Naive thymus-derived CD8-positive, alpha-beta T cell (primary cell): ENCODE results near the gene PPP1R14C. TPM values are rescaled to one million over a fixed set of nuclear protein-coding genes. Genes with fewer than 3 reads are reported as not detected.

Experiments used
- ATAC-seq, 2 donors: fragments of 150-1000 bp; cut with Tn5 transposase in 1 of 2; sonication (Bioruptor Pico), chemical (Tn5 transposase) in 1 of 2; 1 replicate in 1 of 2; 2 replicates in 1 of 2; pipeline ENCODE4 v1.10.0; 2021; ENCODE audit warnings: mild to moderate bottlenecking in 2 of 2, moderate library complexity in 2 of 2
- POLR2A ChIA-PET: fragments of 350-600 bp; sonication (Branson Sonifier 250); formaldehyde crosslinking; loops from one replicate; lab custom pipeline; 2021; ENCODE audit warnings: antibody characterized with exemption; lab: Charles Lee
- DNase-seq, 10 donors: peaks; one replicate each; pipeline versions ENCODE4 v3.0.0 to v3.0.0-alpha.2; 2020 to 2022
- H3K27ac Mint-ChIP-seq, 10 donors: one replicate each; pipeline ENCODE4 v1.8.0; 2020 to 2022; ENCODE audit warnings: mild to moderate bottlenecking in 10 of 10, mixed read lengths in 10 of 10, moderate library complexity in 4 of 10, inconsistent platforms in 1 of 10
- H3K27me3 Mint-ChIP-seq, 5 donors: one replicate each; pipeline ENCODE4 v1.8.0; 2021 to 2022; ENCODE audit warnings: mixed read lengths in 5 of 5
- H3K36me3 Mint-ChIP-seq, 3 donors: one replicate each; pipeline ENCODE4 v1.8.0; 2020 to 2022; ENCODE audit warnings: mixed read lengths in 3 of 3, mild to moderate bottlenecking in 2 of 3, inconsistent platforms in 1 of 3
- H3K4me1 Mint-ChIP-seq, 4 donors: one replicate each; pipeline ENCODE4 v1.8.0; 2021 to 2022; ENCODE audit warnings: mixed read lengths in 4 of 4
- H3K4me3 Mint-ChIP-seq, 10 donors: one replicate each; pipeline ENCODE4 v1.8.0; 2020 to 2022; ENCODE audit warnings: mild to moderate bottlenecking in 10 of 10, mixed read lengths in 10 of 10, moderate library complexity in 6 of 10, inconsistent platforms in 1 of 10
- H3K9me3 Mint-ChIP-seq, 9 donors: one replicate each; pipeline ENCODE4 v1.8.0; 2020 to 2022; ENCODE audit warnings: mixed read lengths in 9 of 9, mild to moderate bottlenecking in 3 of 9, inconsistent platforms in 1 of 9, moderate library complexity in 1 of 9
- polyA plus RNA-seq, 3 donors: library from polyadenylated mRNA; unstranded; fragments of 300-500 nt; fragmentation: Illumina TruSeq; gene quantifications; one replicate each; pipeline ENCODE4 v1.2.3, GENCODE V29; 2021
- total RNA-seq, 8 experiments: library from RNA in 2 of 8; stranded (reverse) in 2 of 8; gene quantifications; one replicate each; pipeline ENCODE4 v1.2.3 and lab custom pipeline; 2021 to 2026

PPP1R14C gene
- total and polyA plus RNA-seq, 5 experiments from 2014 or later: 0.24 TPM; not detected in 4

DNA sequence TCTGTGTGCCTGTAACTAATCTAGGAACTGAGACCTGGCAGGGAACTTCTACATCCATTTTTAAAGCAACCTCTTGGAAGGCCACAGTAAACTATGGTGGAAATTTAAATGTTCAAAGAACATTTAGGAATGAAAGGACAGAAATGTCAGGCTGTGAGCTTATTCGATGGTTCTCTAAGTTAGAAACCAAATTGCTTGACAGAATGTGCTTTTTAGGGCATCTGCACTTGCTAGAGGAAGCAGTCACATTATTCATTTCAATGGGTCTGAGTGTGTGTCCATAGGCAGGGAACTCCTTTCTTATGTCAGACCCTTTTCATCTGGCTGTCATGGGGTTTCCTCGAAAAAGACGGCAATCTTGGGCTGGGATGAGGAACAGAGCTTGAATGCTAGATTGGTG is 84.4 kb downstream of the PPP1R14C start:
- no peak overlapping the region for H3K27ac Mint-ChIP-seq
- ATAC-seq: no peak
- no peaks in the 10 kb centered on the region for H3K36me3 Mint-ChIP-seq
- peaks cover 7 to 45% (median 13%) of the 10 kb centered on the region in 5 donors for H3K27me3 Mint-ChIP-seq
- H3K9me3 Mint-ChIP-seq: no peaks in the 10 kb centered on the region
- H3K4me1 Mint-ChIP-seq: peaks cover 0 to 2% (median 0%) of the 10 kb centered on the region in 4 donors
- no peak for DNase-seq
- POLR2A ChIA-PET: no interaction called here
- no peak overlapping the region for H3K4me3 Mint-ChIP-seq

GRCh38 chr6:150228072-150228733 is 85.4 kb downstream of the PPP1R14C start:
- Mint-ChIP-seq H3K36me3 (peaks cover 0 to 6% (median 0%) of the 10 kb centered on the region in 3 donors), H3K27ac (no peak overlapping the region), H3K4me3 (no peak overlapping the region), H3K9me3 (peaks cover 0 to 8% (median 0%) of the 10 kb centered on the region in 9 donors), H3K27me3 (peaks cover 4 to 45% (median 13%) of the 10 kb centered on the region in 5 donors), H3K4me1 (peaks cover 0 to 2% (median 1%) of the 10 kb centered on the region in 4 donors)
- POLR2A ChIA-PET: no interaction called here
- DNase-seq: no peak
- ATAC-seq: no peak

- H3K27ac Mint-ChIP-seq: no peak overlapping the region
- peaks cover 0 to 2% (median 1%) of the 10 kb centered on the region in 4 donors for H3K4me1 Mint-ChIP-seq
- no peak overlapping the region for H3K4me3 Mint-ChIP-seq
- H3K27me3 Mint-ChIP-seq: peaks cover 4 to 35% (median 11%) of the 10 kb centered on the region in 5 donors
- H3K9me3 Mint-ChIP-seq: peaks cover 0 to 8% (median 0%) of the 10 kb centered on the region in 9 donors
- DNase-seq (no peak), ATAC-seq (no peak)
- POLR2A ChIA-PET: no interaction called here
- peaks cover 0 to 7% (median 0%) of the 10 kb centered on the region in 3 donors for H3K36me3 Mint-ChIP-seq
Observed at GRCh38 chr6:150229436-150230163, 86.8 kb downstream of the PPP1R14C start.

GRCh38 chr6:150230164-150230561 is 87.3 kb downstream of the PPP1R14C start:
- Mint-ChIP-seq H3K27ac (no peak overlapping the region), H3K4me1 (peaks cover 0 to 5% (median 1%) of the 10 kb centered on the region in 4 donors), H3K36me3 (peaks cover 0 to 7% (median 0%) of the 10 kb centered on the region in 3 donors), H3K27me3 (peaks cover 4 to 29% (median 11%) of the 10 kb centered on the region in 5 donors), H3K4me3 (no peak overlapping the region), H3K9me3 (peaks cover 0 to 8% (median 0%) of the 10 kb centered on the region in 9 donors)
- DNase-seq: no peak
- no peak for ATAC-seq
- POLR2A ChIA-PET: no interaction called here

GRCh38 chr6:150230832-150231524 is 88.1 kb downstream of the PPP1R14C start:
- Mint-ChIP-seq H3K4me1 (peaks cover 0 to 10% (median 3%) of the 10 kb centered on the region in 4 donors), H3K27ac (no peak overlapping the region), H3K27me3 (peaks cover 3 to 25% (median 8%) of the 10 kb centered on the region in 5 donors), H3K36me3 (peaks cover 0 to 7% (median 0%) of the 10 kb centered on the region in 3 donors), H3K4me3 (no peak overlapping the region), H3K9me3 (peaks cover 0 to 8% (median 0%) of the 10 kb centered on the region in 9 donors)
- ATAC-seq: no peak
- POLR2A ChIA-PET: no interaction called here
- DNase-seq: no peak

- peaks cover 2 to 26% (median 10%) of the 10 kb centered on the region in 5 donors for H3K27me3 Mint-ChIP-seq
- POLR2A ChIA-PET: no interaction called here
- ATAC-seq: no peak
- no peak overlapping the region for H3K27ac Mint-ChIP-seq
- H3K36me3 Mint-ChIP-seq: peaks cover 0 to 7% (median 0%) of the 10 kb centered on the region in 3 donors
- no peak overlapping the region for H3K4me3 Mint-ChIP-seq
- H3K9me3 Mint-ChIP-seq: peaks cover 0 to 8% (median 0%) of the 10 kb centered on the region in 9 donors
- peaks cover 0 to 10% (median 3%) of the 10 kb centered on the region in 4 donors for H3K4me1 Mint-ChIP-seq
- DNase-seq: no peak
Observed at GRCh38 chr6:150231525-150231850, 88.6 kb downstream of the PPP1R14C start.

GRCh38 chr6:150233843-150234269 is 91.0 kb downstream of the PPP1R14C start:
- Mint-ChIP-seq H3K4me1 (peaks cover 0 to 10% (median 3%) of the 10 kb centered on the region in 4 donors), H3K4me3 (no peak overlapping the region), H3K27me3 (peaks cover 0 to 27% (median 8%) of the 10 kb centered on the region in 5 donors), H3K9me3 (peaks cover 0 to 8% (median 0%) of the 10 kb centered on the region in 9 donors), H3K36me3 (peaks cover 0 to 7% (median 0%) of the 10 kb centered on the region in 3 donors), H3K27ac (no peak overlapping the region)
- no peak for DNase-seq
- POLR2A ChIA-PET: no interaction called here
- ATAC-seq: no peak

GRCh38 chr6:150235218-150235617 is 92.4 kb downstream of the PPP1R14C start:
- DNase-seq: no peak
- H3K4me1 Mint-ChIP-seq: peaks cover 0 to 10% (median 3%) of the 10 kb centered on the region in 4 donors
- H3K9me3 Mint-ChIP-seq: peaks cover 0 to 8% (median 2%) of the 10 kb centered on the region in 9 donors
- POLR2A ChIA-PET: no interaction called here
- peaks cover 0 to 8% (median 0%) of the 10 kb centered on the region in 3 donors for H3K36me3 Mint-ChIP-seq
- H3K27ac Mint-ChIP-seq: peak overlapping the region in 1 of 10 donors; percentile 57
- H3K27me3 Mint-ChIP-seq: peaks cover 0 to 23% (median 8%) of the 10 kb centered on the region in 5 donors
- H3K4me3 Mint-ChIP-seq: no peak overlapping the region
- ATAC-seq: no peak

- peaks cover 0 to 8% (median 2%) of the 10 kb centered on the region in 9 donors for H3K9me3 Mint-ChIP-seq
- DNase-seq: no peak
- no peak overlapping the region for H3K27ac Mint-ChIP-seq
- POLR2A ChIA-PET: no interaction called here
- H3K27me3 Mint-ChIP-seq: peaks cover 0 to 14% (median 6%) of the 10 kb centered on the region in 5 donors
- peaks cover 0 to 10% (median 3%) of the 10 kb centered on the region in 4 donors for H3K4me1 Mint-ChIP-seq
- H3K36me3 Mint-ChIP-seq: peaks cover 0 to 8% (median 0%) of the 10 kb centered on the region in 3 donors
- H3K4me3 Mint-ChIP-seq: no peak overlapping the region
- no peak for ATAC-seq
Observed at GRCh38 chr6:150236114-150236513, 93.3 kb downstream of the PPP1R14C start.

GRCh38 chr6:150236544-150236943 is 93.7 kb downstream of the PPP1R14C start:
- H3K27me3 Mint-ChIP-seq: peaks cover 0 to 10% (median 4%) of the 10 kb centered on the region in 5 donors
- DNase-seq (no peak), ATAC-seq (no peak)
- H3K4me1 Mint-ChIP-seq: peaks cover 0 to 10% (median 2%) of the 10 kb centered on the region in 4 donors
- no peak overlapping the region for H3K27ac Mint-ChIP-seq
- H3K9me3 Mint-ChIP-seq: peaks cover 0 to 8% (median 2%) of the 10 kb centered on the region in 9 donors
- H3K4me3 Mint-ChIP-seq: no peak overlapping the region
- peaks cover 0 to 8% (median 0%) of the 10 kb centered on the region in 3 donors for H3K36me3 Mint-ChIP-seq
- POLR2A ChIA-PET: no interaction called here

DNA sequence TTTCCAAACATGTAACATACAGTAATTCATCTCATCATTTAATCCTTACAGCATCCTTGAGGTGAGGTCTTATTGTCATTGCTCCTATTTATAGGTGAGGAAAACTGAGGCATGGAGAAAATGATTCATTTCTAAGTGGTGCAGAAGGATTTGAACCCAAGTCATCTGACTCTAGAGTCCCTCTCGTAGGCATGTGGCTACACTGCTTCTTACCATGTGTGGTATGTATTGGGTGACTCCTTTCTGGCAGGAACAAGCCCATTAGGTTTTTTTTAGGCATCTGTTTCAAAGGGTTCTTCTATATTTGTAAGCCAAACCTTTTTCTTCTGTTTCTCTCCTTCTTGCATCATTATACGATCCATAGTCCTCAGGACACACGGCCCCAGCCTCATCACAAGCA is 94.8 kb downstream of the PPP1R14C start:
- Mint-ChIP-seq H3K27me3 (peaks cover 0 to 8% (median 4%) of the 10 kb centered on the region in 5 donors), H3K36me3 (peaks cover 0 to 8% (median 0%) of the 10 kb centered on the region in 3 donors), H3K27ac (no peak overlapping the region), H3K4me1 (peaks cover 0 to 8% (median 2%) of the 10 kb centered on the region in 4 donors), H3K4me3 (no peak overlapping the region), H3K9me3 (peaks cover 0 to 7% (median 2%) of the 10 kb centered on the region in 9 donors)
- ATAC-seq: no peak
- DNase-seq: no peak
- POLR2A ChIA-PET: no interaction called here

GRCh38 chr6:150238336-150238741 is 95.5 kb downstream of the PPP1R14C start:
- ATAC-seq: no peak

More at GRCh38 chr6:150238336-150238741, 95.5 kb downstream of the PPP1R14C start:
- Mint-ChIP-seq H3K27me3 (peaks cover 0 to 8% (median 4%) of the 10 kb centered on the region in 5 donors), H3K9me3 (peaks cover 0 to 4% (median 1%) of the 10 kb centered on the region in 9 donors), H3K27ac (no peak overlapping the region), H3K36me3 (peaks cover 0 to 2% (median 0%) of the 10 kb centered on the region in 3 donors), H3K4me1 (peaks cover 0 to 8% (median 2%) of the 10 kb centered on the region in 4 donors), H3K4me3 (no peak overlapping the region)
- POLR2A ChIA-PET: no interaction called here
- DNase-seq: no peak
